ENCODE data around the gene B4GALNT1.
"Not testable (repeated sequence)": the region's sequence is repeated elsewhere in the genome, so short reads cannot be mapped to it uniquely, and the experiment has no call there.

The B4GALNT1 gene

GRCh38 chr12:57623385-57623784 is 9.6 kb downstream of the B4GALNT1 start:
- no peak overlapping the region for H3K4me3 ChIP-seq (ENCODE audit: low read depth, low read length)
- DNase-seq (ENCODE audit: low read depth), result no peak

GRCh38 chr12:57622293-57623245 is 10.4 kb downstream of the B4GALNT1 start:
- H3K4me3 ChIP-seq (ENCODE audit: low read depth, low read length), result no peak overlapping the region
- no peak for DNase-seq (ENCODE audit: low read depth)

- no peak for DNase-seq (ENCODE audit: low read depth)
- H3K4me3 ChIP-seq (ENCODE audit: low read depth, low read length), result peak overlapping the region; percentile 44
Measured at GRCh38 chr12:57621497-57622292, 11.3 kb downstream of the B4GALNT1 start.

GRCh38 chr12:57620936-57621496 is 12.0 kb downstream of the B4GALNT1 start:
- DNase-seq (ENCODE audit: low read depth), result no peak

DNA sequence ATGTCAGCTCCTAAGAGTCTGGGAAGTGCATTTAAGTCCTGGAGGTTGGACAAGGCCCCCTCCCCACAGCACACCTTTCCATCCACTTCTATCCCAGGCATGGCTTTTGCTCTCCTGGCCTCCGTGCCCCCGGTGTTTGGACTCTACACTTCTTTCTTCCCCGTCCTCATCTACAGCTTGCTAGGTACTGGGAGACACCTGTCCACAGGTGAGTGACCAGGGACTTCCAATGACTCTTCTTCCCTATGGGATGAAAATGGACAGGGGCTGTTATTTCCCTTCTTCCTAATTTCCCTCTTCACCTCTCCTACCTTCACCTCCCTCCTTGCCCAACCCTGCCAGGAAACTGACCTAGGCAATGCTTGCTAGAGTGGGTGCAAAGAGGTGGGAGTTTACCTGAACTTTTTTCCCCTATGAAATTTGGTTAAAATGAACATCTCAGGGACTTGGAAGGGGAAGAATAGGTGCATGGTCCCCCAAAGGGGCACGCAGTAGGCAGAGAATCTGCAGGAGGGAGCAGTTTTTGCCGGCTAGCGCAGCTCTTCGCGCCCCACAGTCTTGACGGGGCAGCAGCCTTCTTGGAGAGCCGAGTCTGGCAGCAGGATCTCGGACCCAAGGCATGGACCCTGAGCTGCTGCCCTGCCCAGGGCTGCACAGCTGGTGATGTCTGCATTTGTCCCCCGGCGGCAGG is 12.6 kb downstream of the B4GALNT1 start:
- no peak overlapping the region for H3K4me3 ChIP-seq (ENCODE audit: low read depth, low read length)
- DNase-seq (ENCODE audit: low read depth), result no peak

More at GRCh38 chr12:57620936-57621496, 12.0 kb downstream of the B4GALNT1 start:
- H3K4me3 ChIP-seq (ENCODE audit: low read depth, low read length), result peak overlapping the region; percentile 44

GRCh38 chr12:57619434-57620244 is 13.4 kb downstream of the B4GALNT1 start:
- no peak for DNase-seq (ENCODE audit: low read depth)
- no peak overlapping the region for H3K4me3 ChIP-seq (ENCODE audit: low read depth, low read length)

- no peak overlapping the region for H3K4me3 ChIP-seq (ENCODE audit: low read depth, low read length)
- no peak for DNase-seq (ENCODE audit: low read depth)
Measured at GRCh38 chr12:57618966-57619433, 14.0 kb downstream of the B4GALNT1 start.

GRCh38 chr12:57618431-57618830 is 14.6 kb downstream of the B4GALNT1 start:
- not testable (repeated sequence) for DNase-seq (ENCODE audit: low read depth); H3K4me3 ChIP-seq (ENCODE audit: low read depth, low read length)

- no peak overlapping the region for H3K4me3 ChIP-seq (ENCODE audit: low read depth, low read length)
- DNase-seq (ENCODE audit: low read depth), result no peak
Measured at GRCh38 chr12:57617942-57618341, 15.1 kb downstream of the B4GALNT1 start.

DNA sequence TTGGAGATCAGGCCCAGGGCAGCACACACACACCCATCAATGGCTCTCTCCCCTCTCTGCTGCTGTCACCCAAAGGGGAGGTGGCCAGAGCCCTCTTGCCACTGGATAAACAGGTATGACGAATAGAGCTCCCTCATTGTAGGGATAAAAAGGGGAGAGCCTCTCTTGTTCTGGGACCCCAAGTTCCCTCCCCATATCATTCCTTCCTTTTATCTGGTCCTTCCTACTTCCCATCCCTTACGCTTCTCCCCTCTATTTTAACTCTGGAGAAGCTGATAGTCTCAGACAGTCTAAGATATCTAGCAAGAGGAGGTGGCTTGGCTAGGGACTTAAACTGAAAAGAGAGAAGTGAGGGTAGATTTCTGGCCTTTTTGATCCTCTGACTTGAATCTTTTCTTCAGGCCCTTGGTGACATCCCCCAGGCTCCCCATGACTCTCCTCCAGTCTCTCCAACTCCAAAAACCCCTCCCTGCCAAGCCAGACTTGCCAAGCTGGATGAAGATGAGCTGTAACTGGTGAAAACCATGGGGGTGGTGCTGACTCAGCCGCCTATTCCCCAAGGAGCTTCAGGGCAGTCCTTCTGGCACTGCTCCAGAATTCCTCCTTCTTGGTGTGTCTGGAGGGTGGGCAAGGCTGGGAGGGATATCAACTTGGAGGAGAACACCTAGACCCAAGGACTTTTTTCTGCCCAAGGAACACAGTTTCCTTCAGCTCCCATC is 16.5 kb downstream of the B4GALNT1 start:
- no peak overlapping the region for H3K4me3 ChIP-seq (ENCODE audit: low read depth, low read length)
- peak; percentile 31 for DNase-seq (ENCODE audit: low read depth)

GRCh38 chr12:57615637-57616036 is 17.4 kb downstream of the B4GALNT1 start:
- no peak overlapping the region for H3K4me3 ChIP-seq (ENCODE audit: low read depth, low read length)
- DNase-seq (ENCODE audit: low read depth), result no peak

GRCh38 chr12:57614948-57615500 is 18.0 kb downstream of the B4GALNT1 start:
- DNase-seq (ENCODE audit: low read depth), result no peak
- H3K4me3 ChIP-seq (ENCODE audit: low read depth, low read length), result no peak overlapping the region

DNA sequence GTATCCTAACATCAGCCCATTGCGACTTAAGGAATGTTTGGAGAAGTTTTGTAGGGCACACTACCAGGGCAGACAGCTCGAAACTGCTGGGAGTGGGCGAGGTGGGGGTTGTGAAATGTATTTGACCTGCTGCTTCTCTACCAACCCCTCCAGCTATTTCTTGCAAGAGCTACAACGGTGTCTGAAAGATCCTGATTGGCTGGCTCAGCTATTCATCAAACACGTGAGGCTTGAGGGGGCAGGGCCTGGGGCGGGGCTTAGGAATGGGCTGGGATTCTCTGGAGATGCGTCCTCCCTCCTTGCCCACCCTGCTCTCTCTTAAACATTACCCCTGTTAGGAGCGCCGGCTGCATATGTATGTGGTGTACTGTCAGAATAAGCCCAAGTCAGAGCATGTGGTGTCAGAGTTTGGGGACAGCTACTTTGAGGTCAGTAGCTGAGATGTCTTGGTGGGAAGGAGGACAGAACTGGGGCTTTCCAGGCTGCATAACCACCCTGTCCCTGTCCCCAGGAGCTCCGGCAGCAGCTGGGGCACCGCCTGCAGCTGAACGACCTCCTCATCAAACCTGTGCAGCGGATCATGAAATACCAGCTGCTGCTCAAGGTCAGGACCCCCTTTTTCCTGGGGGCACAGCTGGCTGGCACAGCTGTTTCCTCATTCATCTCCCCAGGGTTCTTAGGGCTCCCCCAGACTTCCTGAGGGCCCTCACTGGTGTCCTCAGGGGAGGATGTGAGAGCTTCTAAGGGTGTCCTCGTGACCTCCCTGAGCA is 18.6 kb downstream of the B4GALNT1 start:
- no peak overlapping the region for H3K4me3 ChIP-seq (ENCODE audit: low read depth, low read length)
- no peak for DNase-seq (ENCODE audit: low read depth)

DNA sequence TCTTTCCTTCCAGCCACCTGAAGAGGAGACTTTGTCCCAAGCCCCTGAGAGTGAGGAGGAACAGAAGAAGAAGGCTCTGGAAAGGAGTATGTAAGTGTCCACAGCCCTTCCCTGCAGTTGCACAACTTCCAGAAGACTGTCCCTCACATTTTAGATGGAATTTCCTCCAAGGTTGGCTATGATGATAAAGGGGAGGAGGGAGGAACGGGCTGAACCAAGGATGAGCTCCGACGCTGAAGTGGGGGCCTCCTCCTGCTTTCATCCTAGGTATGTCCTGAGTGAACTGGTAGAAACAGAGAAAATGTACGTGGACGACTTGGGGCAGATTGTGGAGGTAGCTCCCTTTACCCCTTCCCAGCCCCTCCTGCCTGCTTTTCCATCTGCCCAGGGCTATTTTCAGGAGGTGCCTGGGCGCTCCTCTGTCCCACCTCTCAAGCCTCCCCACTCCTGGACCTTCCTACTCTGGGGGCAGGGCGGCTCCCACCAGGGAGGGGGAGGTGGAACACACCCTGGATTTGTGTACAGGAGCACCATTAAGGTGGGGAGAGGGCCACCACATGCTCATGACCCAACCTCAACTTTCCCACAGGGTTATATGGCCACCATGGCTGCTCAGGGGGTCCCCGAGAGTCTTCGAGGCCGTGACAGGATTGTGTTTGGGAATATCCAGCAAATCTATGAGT is 19.4 kb downstream of the B4GALNT1 start:
- DNase-seq (ENCODE audit: low read depth), result no peak
- H3K4me3 ChIP-seq (ENCODE audit: low read depth, low read length), result no peak overlapping the region

DNA sequence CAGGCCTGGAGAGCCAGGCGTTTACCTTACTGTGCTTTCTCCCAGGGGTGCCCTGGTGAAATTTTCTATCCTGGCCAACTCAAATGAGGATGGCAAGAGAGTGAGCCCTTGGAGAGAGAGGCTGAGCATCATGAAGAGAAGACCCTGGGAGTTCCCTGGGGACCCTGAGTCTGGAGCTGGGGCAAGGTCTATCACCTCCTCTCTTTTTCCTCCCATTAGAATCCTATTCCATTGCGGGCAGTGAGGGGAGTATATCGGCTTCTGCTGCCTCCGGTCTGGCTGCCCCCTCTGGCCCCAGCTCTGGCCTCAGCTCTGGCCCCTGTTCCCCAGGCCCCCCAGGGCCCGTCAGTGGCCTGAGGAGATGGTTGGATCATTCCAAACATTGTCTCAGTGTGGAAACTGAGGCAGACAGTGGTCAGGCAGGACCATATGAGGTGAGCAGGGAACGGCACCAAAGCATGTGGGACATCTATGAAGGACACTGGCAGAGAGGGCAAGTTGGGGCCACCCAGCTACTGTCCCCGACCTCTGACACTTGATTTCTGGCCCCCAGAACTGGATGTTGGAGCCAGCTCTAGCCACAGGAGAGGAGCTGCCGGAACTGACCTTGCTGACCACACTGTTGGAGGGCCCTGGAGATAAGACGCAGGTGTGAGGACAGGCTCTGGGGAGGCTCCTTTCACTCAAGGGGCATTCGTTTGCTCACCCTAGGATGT is 20.1 kb downstream of the B4GALNT1 start:
- no peak for DNase-seq (ENCODE audit: low read depth)
- no peak overlapping the region for H3K4me3 ChIP-seq (ENCODE audit: low read depth, low read length)
